HG03442 (cell line): ENCODE data around the gene CCL27.

Experiments
- ATAC-seq: cut with Tn5 transposase; IDR thresholded peaks from one replicate; pipeline ENCODE4 v1.9.1; 2021; ENCODE audit warnings: mild to moderate bottlenecking, moderate library complexity; ENCODE audit not compliant: unreplicated experiment

CCL27 gene

DNA sequence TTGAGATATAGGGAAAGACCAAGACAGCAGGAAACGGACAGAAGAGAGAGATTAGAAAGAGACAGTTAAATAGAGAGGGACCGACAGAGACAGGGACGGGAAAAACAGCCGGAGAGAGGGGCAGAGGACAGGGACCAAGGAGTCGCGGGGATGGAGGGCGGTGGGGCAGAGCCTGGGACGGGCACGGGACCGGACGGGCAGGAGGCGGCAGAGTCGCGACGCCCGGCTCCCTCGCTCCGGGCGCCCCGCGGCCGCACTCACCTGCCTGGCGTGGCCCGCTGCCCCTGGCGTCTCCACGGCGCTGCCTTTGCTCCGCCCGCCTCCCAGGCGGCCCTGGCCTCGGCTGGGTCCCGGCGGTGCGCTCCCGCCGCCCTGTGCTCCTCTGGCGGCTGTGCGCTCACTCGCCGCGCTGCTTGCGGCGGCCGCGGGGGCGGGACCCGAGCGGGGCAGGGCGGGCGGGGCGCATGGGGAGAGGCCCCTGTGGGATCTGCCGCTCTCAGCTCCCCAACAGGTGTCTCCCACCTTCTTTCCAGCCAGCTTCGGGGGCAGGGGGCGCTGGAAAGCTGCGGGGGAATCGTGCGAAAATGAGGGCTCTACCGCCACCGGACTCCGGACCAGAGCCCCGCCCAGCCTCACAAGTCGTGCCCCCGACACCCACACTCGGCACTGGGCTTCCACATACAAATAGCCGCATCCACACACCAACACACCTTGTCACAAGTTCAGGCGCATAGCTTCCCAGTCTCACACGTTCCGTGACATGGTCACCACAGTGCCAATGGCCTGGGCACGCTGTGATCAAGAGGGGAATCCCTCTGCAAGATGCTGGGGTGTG lies 33.6 kb downstream of the CCL27 start, which contains the start of gene ARID3C:
ARID3C (minus strand) TSS at position 411 of the 835 bp plus-strand sequence. CDS start 1,052 bp downstream, outside the sequence.
- no peak for ATAC-seq

DNA sequence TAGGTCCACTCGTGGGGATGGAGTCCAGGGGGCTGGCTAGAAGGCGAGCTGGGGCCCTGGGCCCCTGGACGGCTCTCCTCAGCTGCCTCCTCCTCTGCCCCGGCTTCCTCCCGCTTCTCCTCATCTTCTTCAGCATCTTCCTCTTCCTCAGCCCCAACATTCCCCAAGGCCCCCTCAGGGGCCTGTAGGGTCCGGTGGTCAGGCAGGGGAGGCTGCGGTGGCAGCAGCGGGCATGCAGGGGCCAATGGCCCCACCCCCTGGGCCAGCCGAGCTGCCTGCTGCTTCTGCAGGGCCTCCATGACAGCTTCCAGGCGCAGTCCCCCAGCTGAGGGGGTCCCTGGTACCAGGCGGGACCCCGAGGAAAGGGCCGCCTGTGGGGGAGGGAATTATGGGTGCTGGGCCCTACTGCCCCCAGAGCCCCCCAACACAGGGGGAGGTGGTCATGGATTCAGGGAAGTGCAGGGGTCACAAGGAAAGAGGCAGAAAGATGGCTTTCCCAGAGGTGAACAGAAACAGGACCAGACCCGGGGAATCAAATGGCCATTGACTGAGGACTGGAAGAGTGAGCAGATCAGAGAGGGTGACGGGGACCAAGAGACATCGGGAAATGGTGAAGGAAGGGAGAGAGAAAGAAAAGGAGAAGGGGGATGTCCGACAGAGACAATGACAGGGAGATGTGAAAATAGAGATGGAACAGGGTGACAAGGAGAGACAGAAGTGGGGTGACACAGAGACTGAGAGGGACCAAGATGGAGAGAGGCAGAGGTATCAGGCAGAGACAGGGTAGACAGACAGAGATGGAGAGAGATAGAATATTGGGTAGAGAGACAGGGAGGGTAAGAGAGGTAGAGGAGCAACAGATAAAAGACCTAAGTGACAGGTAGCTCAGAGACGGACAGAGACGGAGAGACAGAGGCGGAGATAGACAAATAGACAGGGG lies 34.5 kb downstream of the CCL27 start:
- ATAC-seq: no peak

DNA sequence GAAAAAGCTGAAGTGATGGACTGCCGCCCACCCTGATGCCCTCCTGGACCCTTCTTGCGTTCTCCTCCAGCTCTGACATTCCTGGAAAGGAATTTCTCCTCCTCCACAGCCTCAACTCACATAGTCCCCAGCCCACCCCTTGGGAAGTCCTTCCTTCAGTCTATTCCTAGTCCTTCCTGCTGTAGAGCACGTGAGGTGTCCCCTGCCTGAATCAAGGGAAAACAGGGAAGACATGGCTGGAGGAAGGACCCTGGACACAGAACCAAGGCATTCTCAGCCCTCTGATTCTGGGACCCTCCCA lies 37.3 kb downstream of the CCL27 start:
- no peak for ATAC-seq

DNA sequence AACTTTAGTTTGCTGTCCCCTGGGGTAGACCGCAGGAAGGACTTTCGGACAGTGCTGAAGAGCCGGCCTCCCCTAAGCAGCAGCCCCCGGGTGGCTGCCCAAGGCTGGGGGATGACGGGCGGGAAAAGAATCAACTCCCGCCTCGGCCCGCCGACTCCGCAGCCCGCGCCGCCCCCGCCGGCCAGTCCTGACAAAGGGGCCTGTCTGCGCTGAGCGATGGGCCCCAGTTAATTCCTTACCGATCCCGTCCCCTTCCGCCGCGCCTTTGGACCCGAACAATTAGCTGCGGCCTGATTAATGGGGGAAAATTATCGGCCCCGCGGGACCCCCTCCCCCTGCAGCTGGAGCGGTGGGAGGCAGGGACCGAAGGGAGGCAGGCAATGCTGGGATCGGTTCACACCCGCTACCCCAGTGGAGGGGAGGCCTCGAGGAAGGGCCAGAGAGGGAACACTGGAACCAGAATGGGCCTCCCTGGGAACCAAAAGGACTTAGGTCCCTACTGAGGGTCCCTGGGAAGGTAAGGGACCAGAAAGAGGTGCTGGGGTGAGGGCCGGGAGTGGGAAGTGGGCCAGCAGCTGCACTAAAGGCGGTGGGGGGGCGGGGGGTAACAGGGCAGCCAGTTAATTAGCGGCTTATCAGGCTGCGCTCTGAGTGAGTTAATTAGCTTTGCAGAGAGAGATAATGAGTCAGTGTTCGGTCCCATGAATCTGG lies 37.8 kb downstream of the CCL27 start:
- no peak for ATAC-seq

DNA sequence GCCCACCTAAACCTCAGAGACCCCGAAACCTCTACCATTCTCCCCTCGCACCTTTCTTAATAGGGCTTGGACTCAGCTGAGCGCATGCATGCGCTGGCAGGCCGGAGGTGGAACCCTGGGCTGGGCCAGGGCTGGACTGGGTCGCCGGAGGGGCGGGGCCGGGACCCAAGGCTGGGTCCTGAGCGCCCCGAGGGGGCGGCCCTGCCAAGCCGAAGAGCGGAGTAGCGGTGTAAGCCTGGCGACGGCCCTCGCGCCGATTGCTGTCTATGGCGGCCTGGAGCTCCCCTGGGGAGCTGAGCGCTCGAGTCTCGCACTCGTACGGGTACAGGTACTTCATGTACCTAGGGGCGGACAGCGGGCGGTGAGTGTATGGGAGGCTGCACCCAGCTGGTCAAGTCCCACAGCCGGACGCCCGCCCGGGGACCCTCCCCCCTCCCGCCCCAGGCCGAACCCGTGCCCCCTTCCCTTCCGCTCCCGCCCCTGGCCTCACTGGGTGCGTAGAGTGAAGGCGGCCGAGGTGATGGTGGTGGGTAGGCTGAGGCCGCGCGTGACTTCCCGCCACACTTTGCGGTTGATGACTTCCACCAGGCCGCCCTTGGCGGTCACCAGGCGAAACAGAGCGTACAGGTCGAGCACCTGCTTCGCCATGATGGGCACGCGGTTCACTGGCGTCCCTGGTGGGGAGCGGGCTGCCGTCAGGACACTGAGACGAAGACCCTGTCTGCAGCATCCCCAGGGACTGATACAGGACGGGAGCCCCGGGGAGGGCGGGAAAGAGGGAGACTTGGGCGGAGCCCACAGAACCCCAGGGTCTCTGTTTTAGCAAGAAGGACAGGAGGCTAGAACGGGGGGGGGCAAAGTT lies 38.9 kb downstream of the CCL27 start:
- no peak for ATAC-seq

DNA sequence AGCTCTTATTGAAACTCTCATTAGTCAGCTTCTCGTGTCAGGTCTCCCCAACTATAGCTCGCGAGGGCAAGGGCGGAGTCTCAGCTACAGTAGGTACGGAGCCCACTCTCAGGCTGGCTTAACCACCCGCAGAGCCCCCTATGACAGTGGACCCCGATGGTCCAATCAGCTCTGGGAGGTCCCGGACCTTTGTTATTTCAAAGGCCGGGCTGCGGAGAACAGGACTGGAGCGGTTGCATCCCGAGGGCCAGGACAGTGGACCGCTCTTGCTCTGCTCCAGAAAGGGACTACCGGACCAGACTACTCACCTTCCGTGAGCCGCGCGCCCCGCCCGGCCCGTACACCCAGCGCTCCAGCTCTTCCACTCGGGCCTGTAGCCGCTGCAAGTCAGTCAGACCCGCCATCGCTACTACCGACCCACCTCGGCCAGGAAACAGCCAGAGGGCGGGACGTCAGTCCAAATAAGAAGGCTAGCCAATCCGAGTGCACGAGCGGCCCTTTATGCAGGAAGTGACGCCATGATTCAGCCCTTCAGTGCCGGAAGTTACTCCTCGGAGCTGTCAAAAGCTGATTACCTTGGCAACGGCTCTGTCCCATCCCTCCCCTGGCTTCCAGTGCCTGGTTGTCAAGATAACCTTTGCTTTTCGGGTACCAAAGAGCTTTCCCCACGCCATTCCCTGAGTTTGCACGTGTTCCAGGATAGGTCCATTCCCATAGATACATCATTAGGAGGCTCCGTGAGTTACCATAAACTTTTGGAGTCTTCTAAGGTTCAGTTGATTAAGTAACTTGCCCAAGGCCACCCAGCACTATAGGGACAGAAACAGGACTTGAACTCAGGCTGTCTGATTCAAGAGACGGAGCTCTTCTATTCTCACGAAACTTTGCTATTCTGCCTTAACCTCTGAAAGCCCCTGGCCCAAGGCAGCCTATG lies 42.1 kb downstream of the CCL27 start, which contains the start of gene DCTN3:
DCTN3 (minus strand) TSS at position 435 of the 934 bp plus-strand sequence; CDS start at position 404, 31 bp downstream.
- ATAC-seq: peak; percentile 98

DNA sequence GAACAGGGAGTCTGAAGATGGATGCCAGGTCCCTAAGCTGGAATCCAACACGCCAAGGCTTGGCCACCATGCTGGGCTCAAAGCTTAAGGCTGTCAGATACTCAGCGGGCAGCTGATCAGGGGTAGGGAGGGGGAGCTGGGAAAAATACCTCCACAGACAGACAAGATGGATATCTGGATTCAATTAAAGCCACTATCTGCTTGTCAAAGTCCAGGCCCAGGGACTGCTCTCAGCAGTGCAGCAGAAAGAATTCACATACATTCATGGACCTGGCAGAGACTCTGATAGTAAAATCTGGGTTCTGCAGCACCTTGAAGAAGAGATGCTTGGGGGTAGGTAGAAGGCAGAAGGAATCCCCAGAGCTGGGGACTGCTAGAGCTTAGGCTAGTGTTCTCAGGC lies 47.3 kb downstream of the CCL27 start:
- no peak for ATAC-seq

DNA sequence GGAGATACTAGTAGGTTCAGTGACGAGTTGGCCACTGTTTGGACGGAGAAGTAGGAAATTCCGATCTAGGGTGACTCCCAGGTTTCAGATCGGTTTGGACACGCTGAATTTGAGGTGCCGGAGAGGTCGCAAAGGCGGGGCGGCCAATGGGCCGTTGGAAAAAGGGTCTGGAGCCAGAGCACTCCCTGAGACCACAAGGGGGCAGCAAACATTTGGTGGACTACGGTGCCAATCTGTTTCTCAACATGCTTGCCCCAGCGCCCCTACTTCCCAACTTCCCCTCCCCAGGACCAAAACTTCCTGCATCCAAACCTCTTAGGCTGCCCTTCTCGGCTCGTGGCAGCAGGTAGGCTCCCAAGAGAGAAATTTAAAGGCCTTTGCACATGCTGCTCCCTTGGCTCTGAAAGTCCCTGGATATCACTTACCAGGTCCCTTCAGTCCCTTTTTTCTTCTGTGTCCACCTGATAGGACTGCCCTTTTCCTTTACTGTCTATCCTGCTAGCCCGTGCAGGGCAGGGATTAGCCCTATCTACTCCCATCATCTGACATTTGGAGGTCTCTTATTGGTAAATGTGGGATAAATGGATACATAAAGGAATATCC lies 49.6 kb downstream of the CCL27 start:
- ATAC-seq: no peak
